Skeletal muscle cell (primary cell): ENCODE results near the gene ATP6V0E1.
A peak's percentile ranks its signal among the peaks of the same experiment; 100 is the strongest.

Experiments used
- DNase-seq: peaks from one replicate; pipeline ENCODE4 v3.0.0-alpha.2; 2010; ENCODE audit warnings: low read depth
- H3K4me3 ChIP-seq: 2 replicates; pipeline ENCODE4 v1.5.1; 2011; ENCODE audit warnings: low read depth, mild to moderate bottlenecking, control low read depth, low read length, moderate library complexity

The ATP6V0E1 gene

GRCh38 chr5:172953776-172954675 lies 29.5 kb upstream of the ATP6V0E1 start:
- peak; percentile 86 for DNase-seq
- H3K4me3 ChIP-seq, result no peak overlapping the region

- DNase-seq, result no peak
- H3K4me3 ChIP-seq, result no peak overlapping the region
These were observed 28.8 kb upstream of the ATP6V0E1 start for GRCh38 chr5:172954751-172955159.

- no peak overlapping the region for H3K4me3 ChIP-seq
- DNase-seq, result no peak
These were observed 27.3 kb upstream of the ATP6V0E1 start for GRCh38 chr5:172956228-172956627.

GRCh38 chr5:172956936-172957335 lies 26.6 kb upstream of the ATP6V0E1 start:
- H3K4me3 ChIP-seq, result no peak overlapping the region
- no peak for DNase-seq

- no peak overlapping the region for H3K4me3 ChIP-seq
- no peak for DNase-seq
These were observed 26.1 kb upstream of the ATP6V0E1 start for GRCh38 chr5:172957458-172957857.

GRCh38 chr5:172958331-172959046 lies 25.1 kb upstream of the ATP6V0E1 start:
- DNase-seq, result no peak
- H3K4me3 ChIP-seq, result peak overlapping the region; percentile 100

GRCh38 chr5:172959824-172960799 lies 23.5 kb upstream of the ATP6V0E1 start:
- DNase-seq, result no peak
- H3K4me3 ChIP-seq, result peak overlapping the region; percentile 100

- no peak for DNase-seq
These were observed 13.7 kb upstream of the ATP6V0E1 start for GRCh38 chr5:172969921-172970320.

GRCh38 chr5:172971482-172971881 lies 12.1 kb upstream of the ATP6V0E1 start:
- no peak for DNase-seq

More at GRCh38 chr5:172969921-172970320, 13.7 kb upstream of the ATP6V0E1 start:
- no peak overlapping the region for H3K4me3 ChIP-seq

GRCh38 chr5:172972552-172972951 lies 11.0 kb upstream of the ATP6V0E1 start:
- DNase-seq, result no peak
- H3K4me3 ChIP-seq, result no peak overlapping the region

More at GRCh38 chr5:172971482-172971881, 12.1 kb upstream of the ATP6V0E1 start:
- H3K4me3 ChIP-seq, result no peak overlapping the region

GRCh38 chr5:172973127-172973916 lies 10.2 kb upstream of the ATP6V0E1 start:
- DNase-seq, result peak; percentile 65
- H3K4me3 ChIP-seq, result no peak overlapping the region

GRCh38 chr5:172973931-172974330 lies 9.6 kb upstream of the ATP6V0E1 start:
- no peak overlapping the region for H3K4me3 ChIP-seq
- DNase-seq, result no peak

- no peak for DNase-seq
- H3K4me3 ChIP-seq, result no peak overlapping the region
These were observed 8.3 kb upstream of the ATP6V0E1 start for GRCh38 chr5:172975289-172975688.

GRCh38 chr5:172979778-172980177 lies 3.8 kb upstream of the ATP6V0E1 start:
- H3K4me3 ChIP-seq, result no peak overlapping the region
- DNase-seq, result no peak

- no peak for DNase-seq
- no peak overlapping the region for H3K4me3 ChIP-seq
These were observed 1.6 kb upstream of the ATP6V0E1 start for GRCh38 chr5:172981931-172982330.

GRCh38 chr5:172984244-172984953 lies 828 bp downstream of the ATP6V0E1 start:
- peak overlapping the region; percentile 96 for H3K4me3 ChIP-seq
- DNase-seq, result peak; percentile 77

GRCh38 chr5:172985596-172985995 lies 2.0 kb downstream of the ATP6V0E1 start:
- no peak overlapping the region for H3K4me3 ChIP-seq
- DNase-seq, result no peak

- H3K4me3 ChIP-seq, result no peak overlapping the region
These were observed 4.7 kb downstream of the ATP6V0E1 start for GRCh38 chr5:172988276-172988675.

More at GRCh38 chr5:172988276-172988675, 4.7 kb downstream of the ATP6V0E1 start:
- no peak for DNase-seq
